OCI-LY1 (cell line): Measurements from ENCODE around the gene PPP1R12B.
"Not testable (repeated sequence)": the region's sequence is repeated elsewhere in the genome, so short reads cannot be mapped to it uniquely, and the experiment has no call there.

Experiments
- EZH2 ChIP-seq: fragments of 200-600 bp; sonication (generic), shearing (Covaris generic); IDR thresholded peaks from 2 replicates; pipeline ENCODE4 v1.8.0; 2017; ENCODE audit warnings: borderline replicate concordance, mixed run types, mild to moderate bottlenecking, antibody characterized with exemption, low read length, moderate library complexity, mixed read lengths
- TF ChIP-seq, protein P1 (sequence below): fragments of 200-600 bp; sonication (generic), shearing (Covaris generic); IDR thresholded peaks from 2 replicates; pipeline ENCODE4 v1.5.1; 2017; ENCODE audit warnings: mild to moderate bottlenecking, antibody characterized with exemption, low read length, moderate library complexity, mixed read lengths

DNA sequence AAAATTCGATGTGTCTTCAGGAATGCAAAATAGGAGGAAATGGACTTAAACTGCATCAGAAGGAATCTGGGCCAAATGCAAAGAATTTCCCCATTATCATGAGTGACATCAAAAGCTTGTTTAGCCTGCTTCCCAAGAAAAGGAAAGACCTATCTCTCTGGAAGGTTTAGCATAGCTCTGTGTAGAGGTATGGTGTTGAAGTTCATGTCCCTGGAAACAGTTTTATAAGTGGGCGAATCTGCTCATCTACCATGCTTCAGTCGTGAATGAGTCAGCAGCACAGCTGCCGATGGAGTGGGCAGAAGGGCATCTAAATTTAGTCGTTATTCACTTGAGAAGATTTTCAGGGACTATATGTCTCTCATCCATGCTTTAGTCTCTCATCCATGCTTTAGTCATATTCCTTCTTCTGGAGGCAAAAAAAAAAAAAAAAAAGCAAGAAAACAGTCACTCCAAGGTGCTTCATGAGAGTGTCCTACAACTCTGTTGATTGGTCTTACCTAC is 62.4 kb downstream of the PPP1R12B start:
- TF ChIP-seq, protein P1, sequence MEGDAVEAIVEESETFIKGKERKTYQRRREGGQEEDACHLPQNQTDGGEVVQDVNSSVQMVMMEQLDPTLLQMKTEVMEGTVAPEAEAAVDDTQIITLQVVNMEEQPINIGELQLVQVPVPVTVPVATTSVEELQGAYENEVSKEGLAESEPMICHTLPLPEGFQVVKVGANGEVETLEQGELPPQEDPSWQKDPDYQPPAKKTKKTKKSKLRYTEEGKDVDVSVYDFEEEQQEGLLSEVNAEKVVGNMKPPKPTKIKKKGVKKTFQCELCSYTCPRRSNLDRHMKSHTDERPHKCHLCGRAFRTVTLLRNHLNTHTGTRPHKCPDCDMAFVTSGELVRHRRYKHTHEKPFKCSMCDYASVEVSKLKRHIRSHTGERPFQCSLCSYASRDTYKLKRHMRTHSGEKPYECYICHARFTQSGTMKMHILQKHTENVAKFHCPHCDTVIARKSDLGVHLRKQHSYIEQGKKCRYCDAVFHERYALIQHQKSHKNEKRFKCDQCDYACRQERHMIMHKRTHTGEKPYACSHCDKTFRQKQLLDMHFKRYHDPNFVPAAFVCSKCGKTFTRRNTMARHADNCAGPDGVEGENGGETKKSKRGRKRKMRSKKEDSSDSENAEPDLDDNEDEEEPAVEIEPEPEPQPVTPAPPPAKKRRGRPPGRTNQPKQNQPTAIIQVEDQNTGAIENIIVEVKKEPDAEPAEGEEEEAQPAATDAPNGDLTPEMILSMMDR: not testable (repeated sequence)
- not testable (repeated sequence) for TF ChIP-seq EZH2
